ENCODE measurements around the gene ELAC2.

The ELAC2 gene

GRCh38 chr17:12958786-12959185 lies 59.0 kb downstream of the ELAC2 start:
- DNase-seq (ENCODE audit: low read depth, low spot score): no peak

GRCh38 chr17:12955521-12955920 lies 62.3 kb downstream of the ELAC2 start:
- DNase-seq (ENCODE audit: low read depth, low spot score): no peak

- no peak for DNase-seq (ENCODE audit: low read depth, low spot score)
Observed at GRCh38 chr17:12953156-12953555, 64.7 kb downstream of the ELAC2 start.

- DNase-seq (ENCODE audit: low read depth, low spot score): no peak
Observed at GRCh38 chr17:12952012-12952411, 65.8 kb downstream of the ELAC2 start.

GRCh38 chr17:12947047-12947446 lies 70.8 kb downstream of the ELAC2 start:
- no peak for DNase-seq (ENCODE audit: low read depth, low spot score)
